Fibroblast of the aortic adventitia (primary cell): ENCODE data around the gene EPM2AIP1. TPM values are rescaled to one million over a fixed set of nuclear protein-coding genes. Genes with fewer than 3 reads are reported as not detected.

Source experiments
- DNase-seq: peaks from one replicate; pipeline ENCODE4 v3.0.0-alpha.2; 2010; ENCODE audit warnings: low read depth
- H3K4me3 ChIP-seq: 2 replicates; pipeline ENCODE4 v1.5.1; 2011; ENCODE audit warnings: low read depth, mild to moderate bottlenecking, control low read depth, low read length, moderate library complexity
- total RNA-seq: library from RNA; depleted of rRNA; stranded (reverse); fragments of >200 nt; gene quantifications from 2 replicates; pipeline ENCODE4 v1.2.3, GENCODE V29; 2012; ENCODE audit warnings: low replicate concordance
- TF ChIP-seq, protein P1 (sequence below): IDR thresholded peaks from 2 replicates; pipeline ENCODE4 v1.5.1; 2011; ENCODE audit warnings: mild to moderate bottlenecking, low read length, control low read depth, inconsistent platforms; ENCODE audit not compliant: insufficient read depth

EPM2AIP1 gene
- total RNA-seq, 1 donor, result 26.5 TPM

DNA sequence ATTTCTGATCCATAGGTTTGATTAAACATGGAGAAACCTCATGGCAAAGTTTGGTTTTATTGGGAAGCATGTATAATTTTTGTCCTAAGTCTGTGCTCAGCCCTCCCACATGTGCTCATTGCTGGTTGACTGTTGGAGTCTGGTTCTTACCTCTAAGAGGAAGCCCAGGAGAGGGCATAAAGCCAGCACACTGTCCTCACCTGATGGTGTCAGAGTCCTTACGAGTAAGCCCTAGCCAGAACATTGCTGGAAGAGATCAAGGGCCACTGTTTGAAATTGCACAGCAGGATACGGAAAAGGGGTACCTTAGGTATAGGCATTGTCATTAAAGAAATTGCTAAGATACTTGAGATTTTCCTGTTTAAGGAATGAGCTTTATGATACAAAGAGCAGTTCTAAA is 21.7 kb upstream of the EPM2AIP1 start:
- no peak overlapping the region for H3K4me3 ChIP-seq
- no peak for DNase-seq
- TF ChIP-seq, protein P1, sequence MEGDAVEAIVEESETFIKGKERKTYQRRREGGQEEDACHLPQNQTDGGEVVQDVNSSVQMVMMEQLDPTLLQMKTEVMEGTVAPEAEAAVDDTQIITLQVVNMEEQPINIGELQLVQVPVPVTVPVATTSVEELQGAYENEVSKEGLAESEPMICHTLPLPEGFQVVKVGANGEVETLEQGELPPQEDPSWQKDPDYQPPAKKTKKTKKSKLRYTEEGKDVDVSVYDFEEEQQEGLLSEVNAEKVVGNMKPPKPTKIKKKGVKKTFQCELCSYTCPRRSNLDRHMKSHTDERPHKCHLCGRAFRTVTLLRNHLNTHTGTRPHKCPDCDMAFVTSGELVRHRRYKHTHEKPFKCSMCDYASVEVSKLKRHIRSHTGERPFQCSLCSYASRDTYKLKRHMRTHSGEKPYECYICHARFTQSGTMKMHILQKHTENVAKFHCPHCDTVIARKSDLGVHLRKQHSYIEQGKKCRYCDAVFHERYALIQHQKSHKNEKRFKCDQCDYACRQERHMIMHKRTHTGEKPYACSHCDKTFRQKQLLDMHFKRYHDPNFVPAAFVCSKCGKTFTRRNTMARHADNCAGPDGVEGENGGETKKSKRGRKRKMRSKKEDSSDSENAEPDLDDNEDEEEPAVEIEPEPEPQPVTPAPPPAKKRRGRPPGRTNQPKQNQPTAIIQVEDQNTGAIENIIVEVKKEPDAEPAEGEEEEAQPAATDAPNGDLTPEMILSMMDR, result no peak

DNA sequence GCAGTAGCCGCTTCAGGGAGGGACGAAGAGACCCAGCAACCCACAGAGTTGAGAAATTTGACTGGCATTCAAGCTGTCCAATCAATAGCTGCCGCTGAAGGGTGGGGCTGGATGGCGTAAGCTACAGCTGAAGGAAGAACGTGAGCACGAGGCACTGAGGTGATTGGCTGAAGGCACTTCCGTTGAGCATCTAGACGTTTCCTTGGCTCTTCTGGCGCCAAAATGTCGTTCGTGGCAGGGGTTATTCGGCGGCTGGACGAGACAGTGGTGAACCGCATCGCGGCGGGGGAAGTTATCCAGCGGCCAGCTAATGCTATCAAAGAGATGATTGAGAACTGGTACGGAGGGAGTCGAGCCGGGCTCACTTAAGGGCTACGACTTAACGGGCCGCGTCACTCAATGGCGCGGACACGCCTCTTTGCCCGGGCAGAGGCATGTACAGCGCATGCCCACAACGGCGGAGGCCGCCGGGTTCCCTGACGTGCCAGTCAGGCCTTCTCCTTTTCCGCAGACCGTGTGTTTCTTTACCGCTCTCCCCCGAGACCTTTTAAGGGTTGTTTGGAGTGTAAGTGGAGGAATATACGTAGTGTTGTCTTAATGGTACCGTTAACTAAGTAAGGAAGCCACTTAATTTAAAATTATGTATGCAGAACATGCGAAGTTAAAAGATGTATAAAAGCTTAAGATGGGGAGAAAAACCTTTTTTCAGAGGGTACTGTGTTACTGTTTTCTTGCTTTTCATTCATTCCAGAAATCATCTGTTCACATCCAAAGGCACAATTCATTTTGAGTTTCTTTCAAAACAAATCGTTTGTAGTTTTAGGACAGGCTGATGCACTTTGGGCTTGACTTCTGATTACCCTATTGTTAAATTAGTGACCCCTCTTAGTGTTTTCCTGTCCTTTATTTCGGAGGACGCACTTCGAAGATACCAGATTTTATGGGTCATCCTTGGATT is 674 bp upstream of the EPM2AIP1 start, which contains the start of gene MLH1:
Gene MLH1 (plus strand): TSS at position 193 of the 958 bp plus-strand sequence. CDS start 30 bp downstream, at position 223.
- TF ChIP-seq, protein P1, result no peak
- H3K4me3 ChIP-seq, result peak within 1 kb of the TSS; percentile 97
- DNase-seq, result peak; percentile 100

- peak overlapping the region; percentile 97 for H3K4me3 ChIP-seq
- TF ChIP-seq, protein P1, result no peak
- peak; percentile 64 for DNase-seq
These were observed 767 bp downstream of the EPM2AIP1 start for GRCh38 chr3:36991923-36992805.

- TF ChIP-seq, protein P1, result no peak
- no peak for DNase-seq
- peak overlapping the region; percentile 97 for H3K4me3 ChIP-seq
These were observed 1.8 kb downstream of the EPM2AIP1 start for GRCh38 chr3:36991147-36991546.

GRCh38 chr3:36989568-36989967 is 3.4 kb downstream of the EPM2AIP1 start:
- peak overlapping the region; percentile 23 for H3K4me3 ChIP-seq
- no peak for DNase-seq
- TF ChIP-seq, protein P1, result no peak

DNA sequence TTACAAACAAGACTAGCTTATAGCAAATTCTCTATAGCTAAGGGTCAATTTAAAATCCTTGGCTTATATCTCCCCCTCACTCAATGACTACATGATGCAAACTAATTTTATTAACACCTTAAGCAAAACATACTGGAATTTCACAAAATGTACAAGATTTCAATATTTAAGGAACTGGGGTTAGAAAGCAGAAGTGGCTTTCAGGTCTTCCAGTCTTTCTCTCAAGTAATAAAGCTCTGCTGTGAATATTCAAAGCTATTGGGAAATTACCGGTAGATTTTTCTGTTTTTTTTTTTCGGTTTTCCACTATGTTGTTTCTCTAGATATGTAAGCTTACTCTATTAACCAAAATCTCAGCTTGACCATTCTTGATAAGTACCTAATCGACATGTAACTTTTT is 3.9 kb downstream of the EPM2AIP1 start:
- no peak overlapping the region for H3K4me3 ChIP-seq
- no peak for DNase-seq

More for the DNA sequence above, 3.9 kb downstream of the EPM2AIP1 start:
- TF ChIP-seq, protein P1, result no peak
